ENCODE results near the gene S1PR2. TPM values are rescaled to one million over a fixed set of nuclear protein-coding genes. Genes with fewer than 3 reads are reported as not detected.

The S1PR2 gene
- total RNA-seq, 1 donor: 44.6 TPM

GRCh38 chr19:10228920-10229319, 2.2 kb downstream of the S1PR2 start:
- peak; percentile 60 for DNase-seq (ENCODE audit: low read depth)
- peak overlapping the region; percentile 28 for H3K4me3 ChIP-seq (ENCODE audit: low read depth, low read length)
- TF ChIP-seq, protein P1, sequence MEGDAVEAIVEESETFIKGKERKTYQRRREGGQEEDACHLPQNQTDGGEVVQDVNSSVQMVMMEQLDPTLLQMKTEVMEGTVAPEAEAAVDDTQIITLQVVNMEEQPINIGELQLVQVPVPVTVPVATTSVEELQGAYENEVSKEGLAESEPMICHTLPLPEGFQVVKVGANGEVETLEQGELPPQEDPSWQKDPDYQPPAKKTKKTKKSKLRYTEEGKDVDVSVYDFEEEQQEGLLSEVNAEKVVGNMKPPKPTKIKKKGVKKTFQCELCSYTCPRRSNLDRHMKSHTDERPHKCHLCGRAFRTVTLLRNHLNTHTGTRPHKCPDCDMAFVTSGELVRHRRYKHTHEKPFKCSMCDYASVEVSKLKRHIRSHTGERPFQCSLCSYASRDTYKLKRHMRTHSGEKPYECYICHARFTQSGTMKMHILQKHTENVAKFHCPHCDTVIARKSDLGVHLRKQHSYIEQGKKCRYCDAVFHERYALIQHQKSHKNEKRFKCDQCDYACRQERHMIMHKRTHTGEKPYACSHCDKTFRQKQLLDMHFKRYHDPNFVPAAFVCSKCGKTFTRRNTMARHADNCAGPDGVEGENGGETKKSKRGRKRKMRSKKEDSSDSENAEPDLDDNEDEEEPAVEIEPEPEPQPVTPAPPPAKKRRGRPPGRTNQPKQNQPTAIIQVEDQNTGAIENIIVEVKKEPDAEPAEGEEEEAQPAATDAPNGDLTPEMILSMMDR (IDR thresholded peaks at IDR 0.05; ENCODE audit: insufficient read depth, low read length): peak; percentile 67

DNA sequence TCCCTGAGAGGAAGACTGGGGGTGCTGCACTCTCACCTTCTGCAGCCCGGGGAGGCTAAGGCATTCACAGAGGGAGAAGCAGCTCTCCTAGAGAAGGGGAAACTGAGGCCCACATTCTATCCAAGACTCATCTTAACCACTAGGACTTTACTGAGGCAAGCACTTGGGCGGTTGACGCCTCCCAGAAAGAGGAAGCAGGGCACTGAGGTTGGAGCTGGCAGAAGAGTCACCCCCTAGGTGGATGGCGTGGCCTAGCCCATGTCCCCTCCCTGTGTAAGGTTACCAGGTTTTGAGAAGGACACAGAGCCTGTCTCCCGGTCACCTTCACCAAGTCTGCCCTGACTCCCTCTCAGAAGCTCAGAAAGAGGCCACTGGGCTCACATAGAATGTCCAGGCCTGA, 2.7 kb downstream of the S1PR2 start:
- no peak overlapping the region for H3K4me3 ChIP-seq (ENCODE audit: low read depth, low read length)
- DNase-seq (ENCODE audit: low read depth): no peak
- TF ChIP-seq, protein P1 (IDR thresholded peaks at IDR 0.05; ENCODE audit: insufficient read depth, low read length): no peak

DNA sequence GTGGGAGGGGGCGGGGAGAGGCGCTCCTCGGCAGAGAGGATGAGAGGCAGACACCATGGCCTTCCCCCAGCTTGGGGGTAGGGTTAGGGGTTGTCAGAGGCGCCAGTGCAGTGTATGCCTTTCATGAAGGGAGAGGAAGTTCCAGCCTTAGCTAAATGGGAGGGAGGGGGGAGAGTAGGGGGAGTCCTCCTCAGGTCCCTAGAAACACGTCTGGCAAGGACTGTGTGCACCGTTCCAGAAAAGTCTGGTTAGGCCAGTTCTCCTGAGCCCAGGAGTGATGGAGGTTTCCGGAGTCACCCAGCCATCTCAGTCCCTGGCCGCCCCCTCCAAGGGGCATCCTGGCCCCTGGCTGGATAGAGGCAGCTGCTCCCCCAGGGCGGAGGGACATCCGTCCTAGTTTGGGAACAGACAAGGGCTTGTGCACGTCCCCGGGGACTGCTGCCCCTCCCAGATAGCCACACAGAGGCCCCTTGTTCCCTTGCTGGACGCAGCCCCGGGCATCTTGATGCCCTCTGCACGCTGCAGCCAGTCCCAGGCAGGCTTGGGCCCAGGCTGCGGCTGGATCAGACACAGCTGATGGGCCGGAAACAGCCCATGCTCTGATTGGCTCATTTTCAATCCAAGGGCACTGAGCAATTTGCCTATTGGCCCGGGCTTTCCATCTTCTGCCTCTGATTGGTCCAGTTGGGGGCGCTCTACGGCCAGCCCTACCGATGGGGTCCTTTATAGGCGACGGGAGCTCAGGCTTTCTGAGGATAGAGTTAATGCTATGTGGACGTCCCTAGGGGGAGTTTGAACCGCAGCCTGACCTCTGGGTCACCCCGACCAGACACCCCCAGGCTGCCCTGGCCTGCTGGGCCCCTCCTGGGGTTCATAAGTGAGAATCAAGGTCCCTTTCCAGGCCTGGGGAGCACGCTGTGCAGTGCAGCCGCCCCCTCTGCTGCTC, 3.8 kb downstream of the S1PR2 start:
- DNase-seq (ENCODE audit: low read depth): peak; percentile 55
- peak overlapping the region; percentile 26 for H3K4me3 ChIP-seq (ENCODE audit: low read depth, low read length)
- TF ChIP-seq, protein P1 (IDR thresholded peaks at IDR 0.05; ENCODE audit: insufficient read depth, low read length): peak; percentile 4

DNA sequence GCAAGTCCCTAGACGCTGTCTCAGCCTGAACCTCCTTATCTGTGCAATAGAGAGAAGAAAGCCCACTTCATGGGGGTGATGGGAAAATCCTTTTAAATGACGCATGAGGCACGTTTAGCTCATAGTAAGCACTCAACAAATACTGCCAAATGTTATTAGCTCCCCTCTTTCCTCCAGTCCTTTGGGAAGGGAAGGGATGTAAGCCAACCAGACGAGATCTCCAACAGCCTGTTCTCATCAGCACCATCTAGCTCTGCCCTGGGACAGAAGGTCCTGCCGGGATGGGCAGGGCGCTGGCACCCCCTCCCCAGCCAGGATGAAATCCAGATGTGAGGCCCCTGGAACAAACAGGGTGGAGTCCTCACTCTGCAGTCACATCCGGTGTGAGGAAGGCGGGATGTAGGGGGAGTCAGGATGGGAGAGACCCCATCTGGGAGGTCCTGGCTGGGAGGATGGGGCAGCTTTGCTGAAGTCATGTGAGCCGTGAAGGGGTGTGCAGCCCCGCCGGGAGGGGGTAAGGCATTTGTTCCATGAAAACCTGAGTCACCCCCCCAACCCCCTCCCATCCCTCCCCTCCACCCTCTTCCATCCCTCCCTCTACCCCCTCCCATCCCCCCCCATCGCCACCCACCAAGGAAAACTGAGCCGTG, 4.6 kb downstream of the S1PR2 start:
- DNase-seq (ENCODE audit: low read depth): peak; percentile 100
- peak overlapping the region; percentile 28 for H3K4me3 ChIP-seq (ENCODE audit: low read depth, low read length)
- TF ChIP-seq, protein P1 (IDR thresholded peaks at IDR 0.05; ENCODE audit: insufficient read depth, low read length): no peak

DNA sequence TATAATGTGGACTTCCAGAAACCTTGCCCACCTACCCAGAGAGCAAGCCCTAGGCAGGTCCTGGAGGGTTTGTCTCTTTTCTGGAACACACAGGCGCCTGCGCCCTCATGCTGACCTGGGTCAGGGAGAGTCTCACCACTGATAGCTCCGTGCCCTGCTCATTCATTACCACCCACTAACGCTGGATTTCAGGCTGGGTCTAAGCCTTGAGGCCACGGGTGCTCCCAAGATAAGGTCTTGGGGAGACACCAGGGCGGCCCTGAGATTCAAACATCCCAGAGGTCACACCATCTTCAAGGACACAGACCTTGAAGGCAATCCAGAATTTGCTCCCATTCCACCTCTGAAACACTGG, 5.1 kb downstream of the S1PR2 start:
- no peak for DNase-seq (ENCODE audit: low read depth)
- peak overlapping the region; percentile 28 for H3K4me3 ChIP-seq (ENCODE audit: low read depth, low read length)

DNA sequence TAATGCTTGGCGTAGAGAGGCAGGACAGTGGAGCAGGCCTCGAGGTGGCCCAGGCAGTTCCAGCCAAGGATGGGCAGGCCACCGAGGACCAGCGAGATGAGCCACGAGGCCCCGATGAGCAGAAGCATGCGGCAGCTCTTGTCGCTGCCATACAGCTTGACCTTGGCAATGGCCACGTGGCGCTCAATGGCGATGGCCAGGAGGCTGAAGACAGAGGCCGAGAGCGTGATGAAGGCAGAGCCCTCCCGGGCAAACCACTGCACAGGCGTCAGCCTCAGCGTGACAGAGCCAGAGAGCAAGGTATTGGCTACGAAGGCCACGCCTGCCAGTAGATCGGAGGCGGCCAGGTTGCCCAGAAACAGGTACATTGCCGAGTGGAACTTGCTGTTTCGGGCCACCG, 6.8 kb downstream of the S1PR2 start:
- TF ChIP-seq, protein P1 (IDR thresholded peaks at IDR 0.05; ENCODE audit: insufficient read depth, low read length): no peak

More for the DNA sequence above, 5.1 kb downstream of the S1PR2 start:
- TF ChIP-seq, protein P1 (IDR thresholded peaks at IDR 0.05; ENCODE audit: insufficient read depth, low read length): no peak

More for the DNA sequence above, 6.8 kb downstream of the S1PR2 start:
- no peak for DNase-seq (ENCODE audit: low read depth)
- H3K4me3 ChIP-seq (ENCODE audit: low read depth, low read length): no peak overlapping the region
